ENCODE measurements around the gene PPIP5K2.

The PPIP5K2 gene

GRCh38 chr5:103174147-103174546 lies 54.0 kb downstream of the PPIP5K2 start:
- no peaks in the 10 kb centered on the region for H3K9me2 ChIP-seq (replicated peaks; ENCODE audit: control insufficient read depth, low read length)
- no peaks in the 10 kb centered on the region for H3K9me3 ChIP-seq (ENCODE audit: control insufficient read depth, insufficient read depth, low read length)
- no peak overlapping the region for H3K27ac ChIP-seq (ENCODE audit: low read depth, low read length)
- H3K27me3 ChIP-seq (ENCODE audit: control insufficient read depth, low read length), result no peaks in the 10 kb centered on the region
- peaks cover 27% of the 10 kb centered on the region for H3K36me3 ChIP-seq (ENCODE audit: control insufficient read depth, low read length)
- H3K4me1 ChIP-seq (ENCODE audit: control insufficient read depth, low read length), result no peaks in the 10 kb centered on the region
- TF ChIP-seq EZH2phosphoT487 (IDR thresholded peaks at IDR 0.05; ENCODE audit: borderline replicate concordance, low read length), result no peak
- no peak for TF ChIP-seq CTCF (IDR thresholded peaks at IDR 0.05; ENCODE audit: low read depth, low read length, poor library complexity, severe bottlenecking)
- no peaks in the 10 kb centered on the region for H3K79me2 ChIP-seq (ENCODE audit: control insufficient read depth, low read length)
- H3F3A ChIP-seq (ENCODE audit: control insufficient read depth, insufficient read depth), result no peaks in the 10 kb centered on the region
- no peak overlapping the region for H3K4me2 ChIP-seq (ENCODE audit: low read length)
- H3K4me3 ChIP-seq (ENCODE audit: low read length), result no peak overlapping the region
- H4K20me1 ChIP-seq (ENCODE audit: control insufficient read depth, insufficient read depth, low read depth, low read length), result no peaks in the 10 kb centered on the region

GRCh38 chr5:103177543-103177942 lies 57.4 kb downstream of the PPIP5K2 start:
- peaks cover 38% of the 10 kb centered on the region for H3K36me3 ChIP-seq (ENCODE audit: control insufficient read depth, low read length)
- no peaks in the 10 kb centered on the region for H4K20me1 ChIP-seq (ENCODE audit: control insufficient read depth, insufficient read depth, low read depth, low read length)
- no peaks in the 10 kb centered on the region for H3K9me2 ChIP-seq (replicated peaks; ENCODE audit: control insufficient read depth, low read length)
- no peak overlapping the region for H3K27ac ChIP-seq (ENCODE audit: low read depth, low read length)
- H3F3A ChIP-seq (ENCODE audit: control insufficient read depth, insufficient read depth), result no peaks in the 10 kb centered on the region
- H3K4me1 ChIP-seq (ENCODE audit: control insufficient read depth, low read length), result no peaks in the 10 kb centered on the region
- no peaks in the 10 kb centered on the region for H3K79me2 ChIP-seq (ENCODE audit: control insufficient read depth, low read length)
- no peak overlapping the region for H3K4me3 ChIP-seq (ENCODE audit: low read length)
- no peak overlapping the region for H3K4me2 ChIP-seq (ENCODE audit: low read length)
- no peaks in the 10 kb centered on the region for H3K9me3 ChIP-seq (ENCODE audit: control insufficient read depth, insufficient read depth, low read length)
- H3K27me3 ChIP-seq (ENCODE audit: control insufficient read depth, low read length), result no peaks in the 10 kb centered on the region
- TF ChIP-seq EZH2phosphoT487 (IDR thresholded peaks at IDR 0.05; ENCODE audit: borderline replicate concordance, low read length), result no peak
- no peak for TF ChIP-seq CTCF (IDR thresholded peaks at IDR 0.05; ENCODE audit: low read depth, low read length, poor library complexity, severe bottlenecking)

- no peaks in the 10 kb centered on the region for H3F3A ChIP-seq (ENCODE audit: control insufficient read depth, insufficient read depth)
- no peaks in the 10 kb centered on the region for H3K27me3 ChIP-seq (ENCODE audit: control insufficient read depth, low read length)
- no peaks in the 10 kb centered on the region for H4K20me1 ChIP-seq (ENCODE audit: control insufficient read depth, insufficient read depth, low read depth, low read length)
- H3K36me3 ChIP-seq (ENCODE audit: control insufficient read depth, low read length), result peaks cover 35% of the 10 kb centered on the region
- H3K9me2 ChIP-seq (replicated peaks; ENCODE audit: control insufficient read depth, low read length), result no peaks in the 10 kb centered on the region
- no peak overlapping the region for H3K4me2 ChIP-seq (ENCODE audit: low read length)
- H3K27ac ChIP-seq (ENCODE audit: low read depth, low read length), result no peak overlapping the region
- TF ChIP-seq CTCF (IDR thresholded peaks at IDR 0.05; ENCODE audit: low read depth, low read length, poor library complexity, severe bottlenecking) (no peak), EZH2phosphoT487 (IDR thresholded peaks at IDR 0.05; ENCODE audit: borderline replicate concordance, low read length) (no peak)
- no peaks in the 10 kb centered on the region for H3K4me1 ChIP-seq (ENCODE audit: control insufficient read depth, low read length)
- H3K79me2 ChIP-seq (ENCODE audit: control insufficient read depth, low read length), result no peaks in the 10 kb centered on the region
- no peak overlapping the region for H3K4me3 ChIP-seq (ENCODE audit: low read length)
- no peaks in the 10 kb centered on the region for H3K9me3 ChIP-seq (ENCODE audit: control insufficient read depth, insufficient read depth, low read length)
These were observed 58.1 kb downstream of the PPIP5K2 start for GRCh38 chr5:103178167-103178566.

- Histone ChIP-seq H3F3A (ENCODE audit: control insufficient read depth, insufficient read depth) (no peaks in the 10 kb centered on the region), H3K4me2 (ENCODE audit: low read length) (no peak overlapping the region), H3K4me3 (ENCODE audit: low read length) (no peak overlapping the region), H3K79me2 (ENCODE audit: control insufficient read depth, low read length) (no peaks in the 10 kb centered on the region), H3K9me2 (replicated peaks; ENCODE audit: control insufficient read depth, low read length) (no peaks in the 10 kb centered on the region), H3K27me3 (ENCODE audit: control insufficient read depth, low read length) (no peaks in the 10 kb centered on the region), H3K9me3 (ENCODE audit: control insufficient read depth, insufficient read depth, low read length) (no peaks in the 10 kb centered on the region), H4K20me1 (ENCODE audit: control insufficient read depth, insufficient read depth, low read depth, low read length) (no peaks in the 10 kb centered on the region), H3K4me1 (ENCODE audit: control insufficient read depth, low read length) (no peaks in the 10 kb centered on the region), H3K36me3 (ENCODE audit: control insufficient read depth, low read length) (peaks cover 39% of the 10 kb centered on the region), H3K27ac (ENCODE audit: low read depth, low read length) (no peak overlapping the region)
- TF ChIP-seq EZH2phosphoT487 (IDR thresholded peaks at IDR 0.05; ENCODE audit: borderline replicate concordance, low read length) (no peak), CTCF (IDR thresholded peaks at IDR 0.05; ENCODE audit: low read depth, low read length, poor library complexity, severe bottlenecking) (no peak)
These were observed 66.1 kb downstream of the PPIP5K2 start for GRCh38 chr5:103186152-103186551.
